Measurements from ENCODE around the gene TNRC18. TPM values are rescaled to one million over a fixed set of nuclear protein-coding genes. Genes with fewer than 3 reads are reported as not detected.

The TNRC18 gene
- polyA plus RNA-seq, 1 of the 3 experiments (the other 2 are of a cell fraction) = 34.4 TPM

DNA sequence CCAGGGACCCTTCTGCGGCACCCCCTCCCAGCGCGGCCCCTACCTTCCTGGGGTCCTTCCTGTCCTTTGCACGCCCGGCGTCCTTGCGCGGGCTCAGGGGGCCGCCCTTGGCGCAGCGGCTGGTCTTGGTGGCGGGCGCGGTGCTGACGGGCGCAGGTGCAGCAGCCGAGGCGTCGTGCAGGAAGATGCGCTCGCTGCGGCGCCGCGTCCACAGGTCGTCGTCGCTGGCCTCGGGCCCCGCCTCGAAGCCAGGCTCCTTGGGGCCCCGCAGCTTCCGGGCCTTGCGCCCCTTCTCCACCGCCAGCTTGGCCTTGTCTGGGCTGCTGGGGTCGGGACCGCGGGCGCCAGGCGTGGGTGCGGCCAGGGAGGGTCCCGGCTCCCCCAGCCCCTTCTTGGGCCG lies 91.1 kb downstream of the TNRC18 start:
- Histone ChIP-seq H3K27ac (ENCODE audit: low read depth in 2 of 2, low read length in 1 of 2) (no peak overlapping the region), H4K20me1 (ENCODE audit: insufficient read depth) (peaks cover 16% of the 10 kb centered on the region), H3F3A (replicated peaks; ENCODE audit: insufficient read depth) (peaks cover 18% of the 10 kb centered on the region), H3K4me2 (no peak overlapping the region), H3K4me3 (ENCODE audit: low read depth in 2 of 2, low read length in 1 of 2) (no peak overlapping the region), H3K9ac (no peak overlapping the region), H3K9me2 (no peaks in the 10 kb centered on the region), H3K9me3 (0 out of 2 replicates have a peak, but pooled peaks cover 3% of the 10 kb centered on the region), H3K36me3 (replicated peaks in 1 of 2; ENCODE audit: control insufficient read depth in 1 of 2, insufficient read depth in 2 of 2, low read length in 1 of 2) (peaks cover 19 to 62% of the 10 kb centered on the region in 2 experiments), H3K27me3 (ENCODE audit: insufficient read depth) (no peaks in the 10 kb centered on the region), H3K79me2 (ENCODE audit: insufficient read depth) (peaks cover 60% of the 10 kb centered on the region), H2AFZ (ENCODE audit: low read depth) (no peak overlapping the region), H3K4me1 (ENCODE audit: control insufficient read depth in 1 of 2, insufficient read depth in 2 of 2, low read depth in 1 of 2, low read length in 1 of 2) (peaks cover 0 to 6% of the 10 kb centered on the region in 2 experiments; a peak in 1 of 4 replicates)
- ChIA-PET CTCF (interaction anchor here (1.0 to 1.2 kb wide), 2 partner anchors 33 to 163 kb away, joined by 3 read pairs; no protein-coding TSS in a partner anchor), POLR2A (no interaction called here)
- no peak for TF ChIP-seq EZH2phosphoT487 (IDR thresholded peaks at IDR 0.05; ENCODE audit: borderline replicate concordance, low read depth)
- TF ChIP-seq MEF2A (IDR thresholded peaks at IDR 0.05; ENCODE audit: borderline replicate concordance, low read depth) = no peak
- TF ChIP-seq ELF1 (IDR thresholded peaks at IDR 0.05) = no peak
- TF ChIP-seq, protein P1, sequence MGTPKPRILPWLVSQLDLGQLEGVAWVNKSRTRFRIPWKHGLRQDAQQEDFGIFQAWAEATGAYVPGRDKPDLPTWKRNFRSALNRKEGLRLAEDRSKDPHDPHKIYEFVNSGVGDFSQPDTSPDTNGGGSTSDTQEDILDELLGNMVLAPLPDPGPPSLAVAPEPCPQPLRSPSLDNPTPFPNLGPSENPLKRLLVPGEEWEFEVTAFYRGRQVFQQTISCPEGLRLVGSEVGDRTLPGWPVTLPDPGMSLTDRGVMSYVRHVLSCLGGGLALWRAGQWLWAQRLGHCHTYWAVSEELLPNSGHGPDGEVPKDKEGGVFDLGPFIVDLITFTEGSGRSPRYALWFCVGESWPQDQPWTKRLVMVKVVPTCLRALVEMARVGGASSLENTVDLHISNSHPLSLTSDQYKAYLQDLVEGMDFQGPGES (IDR thresholded peaks at IDR 0.05; ENCODE audit: low read depth, low read length) = no peak
- TF ChIP-seq FOSL2 (IDR thresholded peaks at IDR 0.05; ENCODE audit: borderline replicate concordance, low read depth) = no peak
- TF ChIP-seq TEAD4 (IDR thresholded peaks at IDR 0.05; ENCODE audit: borderline replicate concordance, insufficient read depth) = no peak
- no peak for TF ChIP-seq GATA2 (CRISPR knock-in tag; IDR thresholded peaks at IDR 0.05)
- no peak for TF ChIP-seq NRF1 (IDR thresholded peaks at IDR 0.05; ENCODE audit: low read depth, low read length)
- no peak for TF ChIP-seq FOXM1 (IDR thresholded peaks at IDR 0.05; ENCODE audit: low read depth)
- TF ChIP-seq RFX5 (IDR thresholded peaks at IDR 0.05; ENCODE audit: low read length) = no peak
- TF ChIP-seq JUND (IDR thresholded peaks at IDR 0.05) = no peak
- no peak for TF ChIP-seq EP300 (IDR thresholded peaks at IDR 0.05; ENCODE audit: borderline replicate concordance in 1 of 2, low read depth in 1 of 2, low read length in 1 of 2)
- no peak for TF ChIP-seq SMC3 (IDR thresholded peaks at IDR 0.05; ENCODE audit: low read depth, low read length)
- no peak for TF ChIP-seq RXRA (IDR thresholded peaks at IDR 0.05; ENCODE audit: borderline replicate concordance, low read depth)
- TF ChIP-seq, protein P2, sequence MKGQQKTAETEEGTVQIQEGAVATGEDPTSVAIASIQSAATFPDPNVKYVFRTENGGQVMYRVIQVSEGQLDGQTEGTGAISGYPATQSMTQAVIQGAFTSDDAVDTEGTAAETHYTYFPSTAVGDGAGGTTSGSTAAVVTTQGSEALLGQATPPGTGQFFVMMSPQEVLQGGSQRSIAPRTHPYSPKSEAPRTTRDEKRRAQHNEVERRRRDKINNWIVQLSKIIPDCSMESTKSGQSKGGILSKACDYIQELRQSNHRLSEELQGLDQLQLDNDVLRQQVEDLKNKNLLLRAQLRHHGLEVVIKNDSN (IDR thresholded peaks at IDR 0.05; ENCODE audit: borderline replicate concordance, low read depth) = no peak
- no peak for TF ChIP-seq TAF1 (IDR thresholded peaks at IDR 0.05; ENCODE audit: borderline replicate concordance, low read depth, low read length)
- TF ChIP-seq MXI1 (IDR thresholded peaks at IDR 0.05; ENCODE audit: low read depth, low read length) = no peak
- TF ChIP-seq, protein P3, sequence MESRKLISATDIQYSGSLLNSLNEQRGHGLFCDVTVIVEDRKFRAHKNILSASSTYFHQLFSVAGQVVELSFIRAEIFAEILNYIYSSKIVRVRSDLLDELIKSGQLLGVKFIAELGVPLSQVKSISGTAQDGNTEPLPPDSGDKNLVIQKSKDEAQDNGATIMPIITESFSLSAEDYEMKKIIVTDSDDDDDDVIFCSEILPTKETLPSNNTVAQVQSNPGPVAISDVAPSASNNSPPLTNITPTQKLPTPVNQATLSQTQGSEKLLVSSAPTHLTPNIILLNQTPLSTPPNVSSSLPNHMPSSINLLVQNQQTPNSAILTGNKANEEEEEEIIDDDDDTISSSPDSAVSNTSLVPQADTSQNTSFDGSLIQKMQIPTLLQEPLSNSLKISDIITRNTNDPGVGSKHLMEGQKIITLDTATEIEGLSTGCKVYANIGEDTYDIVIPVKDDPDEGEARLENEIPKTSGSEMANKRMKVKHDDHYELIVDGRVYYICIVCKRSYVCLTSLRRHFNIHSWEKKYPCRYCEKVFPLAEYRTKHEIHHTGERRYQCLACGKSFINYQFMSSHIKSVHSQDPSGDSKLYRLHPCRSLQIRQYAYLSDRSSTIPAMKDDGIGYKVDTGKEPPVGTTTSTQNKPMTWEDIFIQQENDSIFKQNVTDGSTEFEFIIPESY (IDR thresholded peaks at IDR 0.05; ENCODE audit: borderline replicate concordance, low read depth) = no peak
- no peak for TF ChIP-seq TCF12 (IDR thresholded peaks at IDR 0.05)
- peak; percentile 34 for DNase-seq
- WGBS (ENCODE audit: low lambda C conversion rate) = 99% methylated on average over 37 of the region's 43 CpGs

Data from SK-N-SH (cell line).